Measurements from ENCODE around the gene SIN3A. TPM values are rescaled to one million over a fixed set of nuclear protein-coding genes. Genes with fewer than 3 reads are reported as not detected.
A peak's percentile ranks its signal among the peaks of the same experiment; 100 is the strongest.
"Not testable (repeated sequence)": the region's sequence is repeated elsewhere in the genome, so short reads cannot be mapped to it uniquely, and the experiment has no call there.

SIN3A gene
- total RNA-seq, 1 experiment from 2014 or later: 24.9 TPM

DNA sequence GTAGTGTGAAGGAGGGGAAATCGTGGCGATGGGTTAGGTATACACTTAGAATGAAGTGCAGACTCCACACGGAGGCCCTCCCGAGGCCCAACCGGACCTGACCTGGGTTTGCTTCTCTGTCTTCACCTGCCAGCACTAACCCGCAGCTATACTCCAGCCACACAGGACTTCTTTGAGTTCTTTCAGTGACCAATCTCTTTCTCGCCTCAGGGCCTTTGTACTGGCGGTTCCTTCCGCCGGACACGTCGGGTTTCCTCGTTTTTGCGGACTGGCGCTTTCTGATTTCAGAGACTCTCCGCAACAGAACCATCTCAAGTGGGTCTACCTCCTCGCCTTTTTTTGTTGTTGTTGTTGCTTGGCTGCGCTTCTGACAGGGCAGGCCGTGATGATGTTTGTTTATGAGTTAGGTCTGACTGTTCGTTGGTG is 104.7 kb downstream of the SIN3A start, which contains the start of gene NEIL1:
NEIL1 (plus strand) TSS at position 244 of the 426 bp plus-strand sequence. CDS start 1,867 bp downstream, outside the sequence.
- CTCF ChIA-PET: no interaction called here

DNA sequence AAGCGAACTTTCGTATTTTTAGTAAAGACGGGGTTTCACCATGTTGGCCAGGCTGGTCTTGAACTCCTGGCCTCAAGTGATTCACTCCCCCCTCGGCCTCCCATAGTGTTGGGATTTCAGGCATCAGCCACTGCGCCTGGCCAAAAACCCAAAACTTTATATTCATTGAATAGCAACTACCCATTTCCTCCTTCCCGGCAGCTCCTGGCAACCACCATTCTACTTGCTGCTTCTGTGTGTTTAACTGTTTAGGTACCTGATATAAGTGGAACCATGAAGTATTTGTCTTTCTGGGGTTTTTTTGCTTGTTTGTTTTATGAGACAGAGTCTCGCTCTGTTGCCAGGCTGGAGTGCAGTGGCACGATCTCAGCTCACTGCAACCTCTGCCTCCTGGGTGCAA is 107.5 kb downstream of the SIN3A start:
- H3K4me3 ChIP-seq (ENCODE audit: low read length); H3K79me2 ChIP-seq (ENCODE audit: low read length); H3K9ac ChIP-seq (ENCODE audit: low read length); H3K9me2 ChIP-seq (replicated peaks; ENCODE audit: low read length); H4K20me1 ChIP-seq (ENCODE audit: low read length); DNase-seq; H3K36me3 ChIP-seq (ENCODE audit: low read depth, low read length); POLR2A ChIA-PET (ENCODE audit: unreplicated experiment); H3K9me3 ChIP-seq (ENCODE audit: low read length); intact Hi-C loops (cut with micrococcal nuclease); H3F3A ChIP-seq (ENCODE audit: low read length, unreplicated experiment); BruUV-seq (replicated peaks); H2AFZ ChIP-seq (ENCODE audit: low read length); H3K4me2 ChIP-seq (ENCODE audit: low read length); ATAC-seq; H3K27me3 ChIP-seq (ENCODE audit: low read length); H3K4me1 ChIP-seq (ENCODE audit: insufficient read depth, low read length); CTCF ChIA-PET; H3K27ac ChIP-seq (ENCODE audit: low read length): not testable (repeated sequence)

More for the DNA sequence above, 104.7 kb downstream of the SIN3A start, which contains the start of gene NEIL1:
- Histone ChIP-seq H3K27me3 (ENCODE audit: low read length) (no peaks in the 10 kb centered on the region), H3K9me3 (ENCODE audit: low read length) (no peaks in the 10 kb centered on the region), H3F3A (ENCODE audit: low read length, unreplicated experiment) (no peaks in the 10 kb centered on the region), H3K79me2 (ENCODE audit: low read length) (no peaks in the 10 kb centered on the region), H3K4me2 (ENCODE audit: low read length) (peak within 1 kb of the TSS; percentile 93), H3K9me2 (replicated peaks; ENCODE audit: low read length) (no peaks in the 10 kb centered on the region), H4K20me1 (ENCODE audit: low read length) (no peaks in the 10 kb centered on the region), H3K4me3 (ENCODE audit: low read length) (peak within 1 kb of the TSS; percentile 77), H3K36me3 (ENCODE audit: low read depth, low read length) (no peaks in the 10 kb centered on the region), H3K9ac (ENCODE audit: low read length) (peak within 1 kb of the TSS; percentile 34), H2AFZ (ENCODE audit: low read length) (peak within 1 kb of the TSS; percentile 88), H3K4me1 (ENCODE audit: insufficient read depth, low read length) (no peaks in the 10 kb centered on the region; the same call in 1 of the 2 replicates), H3K27ac (ENCODE audit: low read length) (no peak within 1 kb of the TSS)
- TF ChIP-seq EZH2phosphoT487 (IDR thresholded peaks at IDR 0.05; ENCODE audit: borderline replicate concordance, low read length) (no peak), EZH2 (IDR thresholded peaks at IDR 0.05; ENCODE audit: low read length, unreplicated experiment) (no peak)
- TF ChIP-seq, protein P1, sequence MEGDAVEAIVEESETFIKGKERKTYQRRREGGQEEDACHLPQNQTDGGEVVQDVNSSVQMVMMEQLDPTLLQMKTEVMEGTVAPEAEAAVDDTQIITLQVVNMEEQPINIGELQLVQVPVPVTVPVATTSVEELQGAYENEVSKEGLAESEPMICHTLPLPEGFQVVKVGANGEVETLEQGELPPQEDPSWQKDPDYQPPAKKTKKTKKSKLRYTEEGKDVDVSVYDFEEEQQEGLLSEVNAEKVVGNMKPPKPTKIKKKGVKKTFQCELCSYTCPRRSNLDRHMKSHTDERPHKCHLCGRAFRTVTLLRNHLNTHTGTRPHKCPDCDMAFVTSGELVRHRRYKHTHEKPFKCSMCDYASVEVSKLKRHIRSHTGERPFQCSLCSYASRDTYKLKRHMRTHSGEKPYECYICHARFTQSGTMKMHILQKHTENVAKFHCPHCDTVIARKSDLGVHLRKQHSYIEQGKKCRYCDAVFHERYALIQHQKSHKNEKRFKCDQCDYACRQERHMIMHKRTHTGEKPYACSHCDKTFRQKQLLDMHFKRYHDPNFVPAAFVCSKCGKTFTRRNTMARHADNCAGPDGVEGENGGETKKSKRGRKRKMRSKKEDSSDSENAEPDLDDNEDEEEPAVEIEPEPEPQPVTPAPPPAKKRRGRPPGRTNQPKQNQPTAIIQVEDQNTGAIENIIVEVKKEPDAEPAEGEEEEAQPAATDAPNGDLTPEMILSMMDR (conservative IDR thresholded peaks at IDR 0.05; ENCODE audit: low read depth, low read length): no peak
- intact Hi-C loops (cut with micrococcal nuclease): no loop called here
- POLR2A ChIA-PET (ENCODE audit: unreplicated experiment): no interaction called here
- ATAC-seq (peak; percentile 4), DNase-seq (peak; percentile 37)
- no TSS peak for BruUV-seq (replicated peaks)

DNA sequence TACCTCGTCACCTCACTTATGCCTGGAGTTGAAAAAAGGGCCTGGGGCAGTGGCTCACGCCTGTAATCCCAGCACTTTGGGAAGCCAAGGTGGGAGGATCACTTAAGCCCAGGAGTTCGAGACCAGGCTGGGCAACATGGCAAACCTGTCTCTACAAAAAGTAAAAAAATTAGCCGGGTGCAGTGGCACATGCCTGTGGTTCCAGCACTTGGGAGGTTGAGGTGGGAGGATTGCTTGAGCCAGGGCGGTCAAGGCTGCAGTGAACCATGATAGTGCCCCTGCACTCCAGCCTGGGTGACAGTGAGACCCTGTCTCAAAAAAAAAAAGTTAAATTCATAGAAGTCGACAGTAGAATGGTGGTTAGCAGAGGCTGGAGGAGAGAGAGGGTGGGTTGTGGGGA is 109.3 kb downstream of the SIN3A start:
- DNase-seq (no peak), ATAC-seq (no peak)
- no peak overlapping the region for H3K4me3 ChIP-seq (ENCODE audit: low read length)
- H3K4me1 ChIP-seq (ENCODE audit: insufficient read depth, low read length): no peaks in the 10 kb centered on the region
- no peaks in the 10 kb centered on the region for H3F3A ChIP-seq (ENCODE audit: low read length, unreplicated experiment)
- no peaks in the 10 kb centered on the region for H3K9me3 ChIP-seq (ENCODE audit: low read length)
- no peaks in the 10 kb centered on the region for H3K27me3 ChIP-seq (ENCODE audit: low read length)
- no peaks in the 10 kb centered on the region; the same call in 1 of the 2 replicates for H3K36me3 ChIP-seq (ENCODE audit: low read depth, low read length)
- H3K9me2 ChIP-seq (replicated peaks; ENCODE audit: low read length): no peaks in the 10 kb centered on the region
- TF ChIP-seq, protein P1 (conservative IDR thresholded peaks at IDR 0.05; ENCODE audit: low read depth, low read length): no peak
- TF ChIP-seq EZH2 (IDR thresholded peaks at IDR 0.05; ENCODE audit: low read length, unreplicated experiment) (no peak), EZH2phosphoT487 (IDR thresholded peaks at IDR 0.05; ENCODE audit: borderline replicate concordance, low read length) (no peak)
- BruUV-seq (replicated peaks): no TSS peak
- H2AFZ ChIP-seq (ENCODE audit: low read length): no peak overlapping the region
- H4K20me1 ChIP-seq (ENCODE audit: low read length): no peaks in the 10 kb centered on the region
- H3K9ac ChIP-seq (ENCODE audit: low read length): no peak overlapping the region
- H3K79me2 ChIP-seq (ENCODE audit: low read length): no peaks in the 10 kb centered on the region
- H3K4me2 ChIP-seq (ENCODE audit: low read length): no peak overlapping the region
- intact Hi-C loops (cut with micrococcal nuclease): no loop called here
- ChIA-PET CTCF (no interaction called here), POLR2A (ENCODE audit: unreplicated experiment) (no interaction called here)
- no peak overlapping the region for H3K27ac ChIP-seq (ENCODE audit: low read length)

Data from PC-3 (cell line).